Thymus (tissue), 11 donors: ENCODE data around the gene EGFL8. TPM values are rescaled to one million over a fixed set of nuclear protein-coding genes. Genes with fewer than 3 reads are reported as not detected.

Experiments used
- DNase-seq, 9 donors: peaks; one replicate each; pipeline ENCODE4 v3.0.0-alpha.2; 2013; ENCODE audit warnings: low spot score in 9 of 9, low read depth in 6 of 9, missing footprints in 1 of 9
- H3K27ac ChIP-seq, 2 donors: one replicate each; pipeline ENCODE4 v1.5.1; 2013; ENCODE audit warnings: control low read depth in 1 of 2, low read depth in 1 of 2, low read length in 1 of 2, mild to moderate bottlenecking in 1 of 2, moderate library complexity in 1 of 2
- H3K27me3 ChIP-seq, 2 donors: one replicate each; pipeline ENCODE4 v1.5.1; 2013; ENCODE audit warnings: low read length in 1 of 2; ENCODE audit not compliant: control insufficient read depth in 2 of 2, insufficient read depth in 1 of 2
- H3K36me3 ChIP-seq, 2 donors: one replicate each; pipeline ENCODE4 v1.5.1; 2013; ENCODE audit warnings: low read length in 1 of 2, mild to moderate bottlenecking in 1 of 2, moderate library complexity in 1 of 2; ENCODE audit not compliant: control insufficient read depth in 2 of 2, insufficient read depth in 2 of 2
- H3K4me1 ChIP-seq, 2 donors: one replicate each; pipeline ENCODE4 v1.5.1; 2013; ENCODE audit warnings: low read length in 2 of 2; ENCODE audit not compliant: control insufficient read depth in 2 of 2, insufficient read depth in 2 of 2
- H3K4me3 ChIP-seq, 2 donors: one replicate each; pipeline ENCODE4 v1.5.1; 2013; ENCODE audit warnings: low read length in 2 of 2, control low read depth in 1 of 2, mild to moderate bottlenecking in 1 of 2
- H3K9me3 ChIP-seq, 2 donors: one replicate each; pipeline ENCODE4 v1.5.1; 2013; ENCODE audit warnings: low read length in 1 of 2, mild to moderate bottlenecking in 1 of 2; ENCODE audit not compliant: control insufficient read depth in 2 of 2, insufficient read depth in 1 of 2
- WGBS: extraction: QIAGEN DNeasy Blood & Tissue Kit; methylation state at CpG from one replicate; pipeline ENCODE4 v1.1.7; 2013; 5-methylcytosine and 5-hydroxymethylcytosine counted together
- polyA plus RNA-seq: library from polyadenylated mRNA; stranded (reverse); fragments of 200-250 nt; gene quantifications from one replicate; pipeline ENCODE4 v1.2.3, GENCODE V29; 2013
- total RNA-seq: library from RNA; stranded (reverse); fragments of 120-200 nt; gene quantifications from one replicate; pipeline ENCODE4 v1.2.4, GENCODE V29; 2013
- donor health status: healthy.

The EGFL8 gene
- total and polyA plus RNA-seq, 2 donors: 10.5 to 31.9 TPM

GRCh38 chr6:32177183-32177787 lies 12.9 kb downstream of the EGFL8 start:
- Histone ChIP-seq H3K4me3 (peak overlapping the region; percentile 79 to 80), H3K27me3 (no peaks in the 10 kb centered on the region), H3K9me3 (peaks cover 0 to 4% of the 10 kb centered on the region in 2 donors), H3K36me3 (peaks cover 19 to 26% of the 10 kb centered on the region in 2 donors), H3K4me1 (peaks cover 26 to 55% of the 10 kb centered on the region in 2 donors), H3K27ac (peak overlapping the region; percentile 95 to 97)
- WGBS: 1% methylated on average over 20 of the region's 20 CpGs
- peak in 3 of 9 donors; percentile 55 to 81 (median 55) for DNase-seq

GRCh38 chr6:32177788-32178546 lies 13.6 kb downstream of the EGFL8 start, which contains the start of gene RNF5:
TSS of gene RNF5 (plus strand) at chr6:32178405. CDS start at chr6:32178512, 107 bp downstream.
- Histone ChIP-seq H3K27me3 (no peaks in the 10 kb centered on the region), H3K4me1 (peaks cover 26 to 55% of the 10 kb centered on the region in 2 donors), H3K27ac (peak within 1 kb of the TSS; percentile 95 to 97), H3K9me3 (peaks cover 1 to 4% of the 10 kb centered on the region in 2 donors), H3K4me3 (peak within 1 kb of the TSS; percentile 79 to 80), H3K36me3 (peaks cover 26 to 33% of the 10 kb centered on the region in 2 donors)
- WGBS: under 1% methylated on average over 33 of the region's 33 CpGs
- peak; percentile 96 to 100 (median 100) for DNase-seq

DNA sequence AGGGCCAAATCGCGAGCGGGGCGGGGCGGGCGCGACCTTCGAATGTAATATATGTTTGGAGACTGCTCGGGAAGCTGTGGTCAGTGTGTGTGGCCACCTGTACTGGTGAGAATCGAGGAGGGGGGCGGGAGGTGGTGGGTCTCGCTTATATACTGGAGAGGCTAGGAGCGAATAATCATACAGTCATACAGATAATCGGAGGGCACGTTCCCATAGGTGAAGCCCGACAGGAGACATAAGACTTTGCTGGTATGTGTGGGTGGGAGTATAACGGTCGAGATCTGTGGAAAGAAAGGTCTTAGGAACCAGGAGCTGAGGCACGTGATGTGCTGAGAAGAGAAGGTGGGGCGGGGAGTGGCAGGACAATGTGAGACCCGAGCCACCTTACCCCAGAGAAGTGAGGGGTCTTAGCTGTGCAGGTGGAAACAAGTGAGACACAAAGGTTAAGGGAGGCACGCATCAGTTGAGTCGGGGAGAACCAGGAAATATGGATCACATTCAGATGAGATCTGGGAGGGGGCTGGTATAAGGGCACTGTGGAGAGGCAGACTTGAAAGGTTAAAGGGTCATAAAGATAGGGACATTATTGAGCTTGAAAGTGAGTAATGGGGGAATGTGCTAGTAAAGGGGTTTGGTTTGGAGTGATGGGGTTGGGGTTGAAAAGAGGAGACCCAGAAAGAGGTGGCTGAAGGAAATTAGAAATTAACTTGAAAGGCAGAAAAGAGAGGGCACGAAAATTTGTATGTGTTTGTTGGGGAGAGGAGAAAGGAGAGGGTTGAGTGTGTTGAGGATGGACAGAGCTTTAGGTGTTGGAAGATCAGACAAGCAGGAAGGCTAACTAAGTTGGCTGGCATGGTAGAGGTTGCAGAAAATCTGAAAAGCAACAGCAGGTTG lies 14.4 kb downstream of the EGFL8 start:
- H3K36me3 ChIP-seq: peaks cover 34 to 41% of the 10 kb centered on the region in 2 donors
- DNase-seq: peak in 1 of 9 donors; percentile 41
- peaks cover 1 to 4% of the 10 kb centered on the region in 2 donors for H3K9me3 ChIP-seq
- H3K4me3 ChIP-seq: peak overlapping the region; percentile 79 to 80
- WGBS: 2% methylated on average over 24 of the region's 24 CpGs
- H3K27ac ChIP-seq: peak overlapping the region; percentile 95 to 97
- peaks cover 26 to 46% of the 10 kb centered on the region in 2 donors for H3K4me1 ChIP-seq
- no peaks in the 10 kb centered on the region for H3K27me3 ChIP-seq

GRCh38 chr6:32179766-32180405 lies 15.5 kb downstream of the EGFL8 start:
- Histone ChIP-seq H3K9me3 (peaks cover 1 to 4% of the 10 kb centered on the region in 2 donors), H3K4me1 (peaks cover 22 to 42% of the 10 kb centered on the region in 2 donors), H3K27ac (no peak overlapping the region), H3K36me3 (peaks cover 42 to 48% of the 10 kb centered on the region in 2 donors), H3K4me3 (no peak overlapping the region), H3K27me3 (no peaks in the 10 kb centered on the region)
- WGBS: 92% methylated on average over 10 of the region's 10 CpGs
- DNase-seq: no peak

GRCh38 chr6:32181148-32181702 lies 16.8 kb downstream of the EGFL8 start:
- Histone ChIP-seq H3K27me3 (no peaks in the 10 kb centered on the region), H3K4me1 (peaks cover 14 to 39% of the 10 kb centered on the region in 2 donors), H3K36me3 (peaks cover 43 to 56% of the 10 kb centered on the region in 2 donors), H3K4me3 (no peak overlapping the region), H3K27ac (no peak overlapping the region), H3K9me3 (peaks cover 0 to 1% of the 10 kb centered on the region in 2 donors)
- WGBS: 97% methylated on average over 15 of the region's 15 CpGs
- DNase-seq: no peak

DNA sequence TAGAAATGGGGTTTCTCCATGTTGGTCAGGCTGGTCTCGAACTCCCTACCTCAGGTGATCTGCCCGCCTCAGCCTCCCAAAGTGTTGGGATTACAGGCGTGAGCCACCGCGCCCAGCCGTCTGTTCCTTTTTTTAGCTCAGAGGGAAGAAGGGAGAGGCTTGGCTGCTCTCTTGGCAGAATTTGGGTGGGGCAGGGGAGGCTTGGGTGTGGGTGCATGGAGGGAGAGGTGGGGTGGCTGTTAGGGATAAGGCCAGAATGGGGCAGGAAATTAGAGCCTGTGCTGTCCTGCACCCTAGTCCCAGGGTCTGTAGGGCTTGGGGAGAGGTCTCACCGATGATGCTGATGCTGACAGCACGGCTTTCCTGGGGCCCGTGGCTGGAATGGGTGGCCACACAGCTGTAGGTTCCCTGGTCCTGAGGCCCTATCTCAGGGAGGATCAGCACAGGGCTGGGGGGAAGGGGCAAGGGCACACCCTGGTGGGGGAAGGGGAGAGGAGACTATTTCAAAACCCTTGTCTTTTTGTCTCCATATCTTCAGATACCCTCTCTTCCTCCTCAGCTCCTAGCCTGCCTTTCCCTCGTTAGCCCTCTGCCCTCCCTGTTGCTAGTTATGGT lies 17.6 kb downstream of the EGFL8 start:
- H3K27ac ChIP-seq: no peak overlapping the region
- peaks cover 0 to 1% of the 10 kb centered on the region in 2 donors for H3K9me3 ChIP-seq
- H3K27me3 ChIP-seq: no peaks in the 10 kb centered on the region
- H3K4me3 ChIP-seq: no peak overlapping the region
- peaks cover 11 to 38% of the 10 kb centered on the region in 2 donors for H3K4me1 ChIP-seq
- DNase-seq: no peak
- peaks cover 51 to 64% of the 10 kb centered on the region in 2 donors for H3K36me3 ChIP-seq
- WGBS: 94% methylated on average over 10 of the region's 10 CpGs

DNA sequence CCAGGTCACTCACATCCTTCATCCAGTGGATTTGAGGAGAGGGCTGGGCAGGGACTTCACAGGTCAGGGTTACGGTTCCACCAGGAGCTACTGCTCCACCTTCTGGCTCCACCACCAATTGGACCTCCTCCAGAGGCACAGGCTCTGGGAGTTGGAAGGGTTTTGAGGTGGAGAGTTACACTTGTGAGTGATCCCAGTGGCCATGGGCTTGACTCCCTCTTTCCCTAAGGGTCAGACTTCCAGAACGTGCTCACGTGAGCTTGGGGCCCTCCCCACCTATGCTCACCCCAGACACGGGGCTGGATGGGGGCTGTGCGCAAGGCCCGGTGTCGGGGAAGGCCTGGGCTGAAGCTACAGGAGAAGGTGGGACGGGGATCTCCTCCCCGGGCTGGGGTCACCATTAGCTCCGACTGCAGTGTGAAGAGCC lies 18.2 kb downstream of the EGFL8 start:
- H3K27ac ChIP-seq: no peak overlapping the region
- WGBS: 97% methylated on average over 10 of the region's 10 CpGs
- peaks cover 56 to 69% of the 10 kb centered on the region in 2 donors for H3K36me3 ChIP-seq
- H3K4me3 ChIP-seq: no peak overlapping the region
- peaks cover 0 to 1% of the 10 kb centered on the region in 2 donors for H3K9me3 ChIP-seq
- H3K4me1 ChIP-seq: peaks cover 14 to 38% of the 10 kb centered on the region in 2 donors
- DNase-seq: no peak
- no peaks in the 10 kb centered on the region for H3K27me3 ChIP-seq

- H3K27ac ChIP-seq: no peak overlapping the region
- H3K36me3 ChIP-seq: peaks cover 61 to 74% of the 10 kb centered on the region in 2 donors
- WGBS: 94% methylated on average over 3 of the region's 3 CpGs
- H3K4me3 ChIP-seq: no peak overlapping the region
- H3K27me3 ChIP-seq: no peaks in the 10 kb centered on the region
- DNase-seq: no peak
- H3K9me3 ChIP-seq: peaks cover 0 to 1% of the 10 kb centered on the region in 2 donors
- H3K4me1 ChIP-seq: peaks cover 19 to 41% of the 10 kb centered on the region in 2 donors
Observed at GRCh38 chr6:32183030-32183429, 18.6 kb downstream of the EGFL8 start.
